GF-D8 (cell line): ENCODE data around the gene DLST.
"Not testable (repeated sequence)": the region's sequence is repeated elsewhere in the genome, so short reads cannot be mapped to it uniquely, and the experiment has no call there.

Experiments used
- DNase-seq: peaks from one replicate; lab custom pipeline; 2025; lab: John Stamatoyannopoulos, UW

The DLST gene

DNA sequence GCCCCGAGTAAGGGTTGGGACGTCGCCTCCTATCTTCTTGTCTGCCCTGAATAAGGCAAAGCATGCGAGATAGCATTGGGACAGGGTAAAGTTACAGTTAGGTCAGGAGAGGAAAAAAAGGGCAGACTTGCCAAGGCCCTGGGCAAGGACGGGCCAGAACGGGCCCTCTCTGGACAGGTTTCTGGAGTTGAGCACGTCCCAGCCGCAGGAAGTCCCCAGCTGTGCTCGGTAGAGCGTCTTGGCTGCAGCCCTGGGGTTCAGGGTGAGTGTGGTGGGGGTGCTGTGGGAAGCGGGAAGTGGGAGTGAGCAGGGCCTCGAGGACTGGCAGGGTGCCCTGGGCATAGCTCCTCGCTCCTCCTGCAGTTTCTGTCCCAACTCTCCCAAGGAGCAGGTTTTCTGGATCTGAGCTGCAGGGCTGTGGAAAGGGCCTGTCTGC lies 35.9 kb downstream of the DLST start:
- no peak for DNase-seq

DNA sequence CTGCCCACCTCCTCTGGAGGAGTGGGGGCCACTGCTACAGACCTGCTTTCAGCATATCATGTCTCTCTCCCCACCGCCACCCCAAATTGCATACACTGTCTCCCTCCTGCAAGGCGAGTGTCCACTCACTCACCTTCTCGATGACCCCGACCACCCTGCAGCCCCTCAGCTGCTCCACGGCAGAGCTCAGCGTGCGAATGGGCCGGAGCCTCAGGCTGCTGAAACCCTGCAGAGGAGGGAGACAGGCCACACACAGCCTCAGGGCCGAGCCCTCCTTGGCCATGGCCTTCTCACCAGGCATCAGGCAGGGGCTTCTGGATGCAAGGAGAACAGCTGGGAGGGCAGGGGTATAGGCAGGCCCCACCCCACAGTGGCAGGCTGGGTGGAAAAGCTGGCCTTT lies 36.7 kb downstream of the DLST start:
- no peak for DNase-seq

DNA sequence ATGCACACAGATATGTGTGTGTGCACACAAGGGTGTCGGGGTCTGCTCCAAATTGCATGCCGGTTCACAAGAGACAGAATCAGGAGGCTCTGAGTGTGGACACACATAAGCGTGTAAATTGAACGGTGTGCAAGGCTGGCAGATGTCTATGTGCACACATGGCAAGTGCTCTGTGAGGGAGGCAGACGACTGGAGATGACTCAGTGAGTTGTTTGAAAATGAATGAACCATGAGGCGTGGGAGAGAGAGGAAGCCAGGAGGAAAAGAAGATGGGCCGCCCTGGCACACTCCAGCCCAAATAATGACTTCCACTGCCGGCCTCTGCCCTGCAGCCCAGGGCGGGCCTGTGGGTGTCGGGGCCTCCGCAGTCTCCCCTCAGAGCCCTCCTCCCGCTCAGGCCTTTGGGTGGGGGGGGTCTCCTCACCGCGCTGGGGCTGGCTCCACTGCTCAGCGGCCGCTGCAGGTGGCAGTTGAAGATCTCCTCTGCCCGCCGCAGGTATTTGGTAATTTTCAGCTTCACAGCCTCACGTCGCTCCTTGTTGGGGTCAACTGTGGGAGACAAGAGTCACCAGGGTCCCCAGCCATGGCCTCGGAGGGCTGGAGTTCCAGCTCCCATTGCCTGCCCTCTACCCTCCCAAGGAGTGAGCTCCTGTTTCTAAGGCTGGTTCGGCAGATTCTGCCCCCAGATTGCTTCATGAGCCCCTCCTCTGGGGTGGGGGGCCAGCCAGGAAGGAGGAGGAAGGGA lies 37.9 kb downstream of the DLST start:
- DNase-seq, result no peak

DNA sequence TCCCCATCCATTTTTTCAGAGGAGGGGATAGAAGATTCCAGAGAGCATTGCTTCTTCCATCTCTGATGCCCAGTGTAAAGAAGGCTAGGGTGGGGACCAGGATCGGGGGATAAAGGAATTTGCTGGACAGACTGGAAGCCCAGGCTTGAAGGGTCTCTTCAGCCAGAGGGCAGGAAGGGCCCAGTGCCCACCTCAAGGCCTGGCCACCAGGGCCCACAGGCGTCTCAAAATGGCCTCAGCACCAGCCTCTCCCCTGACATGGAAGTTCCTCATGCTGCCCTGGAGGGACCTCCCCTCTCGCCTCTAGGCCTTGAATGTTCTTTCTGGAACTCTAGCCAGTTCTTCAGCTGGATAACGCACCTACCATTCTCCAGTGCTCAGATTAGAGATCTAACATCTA lies 38.6 kb downstream of the DLST start:
- DNase-seq, result no peak

DNA sequence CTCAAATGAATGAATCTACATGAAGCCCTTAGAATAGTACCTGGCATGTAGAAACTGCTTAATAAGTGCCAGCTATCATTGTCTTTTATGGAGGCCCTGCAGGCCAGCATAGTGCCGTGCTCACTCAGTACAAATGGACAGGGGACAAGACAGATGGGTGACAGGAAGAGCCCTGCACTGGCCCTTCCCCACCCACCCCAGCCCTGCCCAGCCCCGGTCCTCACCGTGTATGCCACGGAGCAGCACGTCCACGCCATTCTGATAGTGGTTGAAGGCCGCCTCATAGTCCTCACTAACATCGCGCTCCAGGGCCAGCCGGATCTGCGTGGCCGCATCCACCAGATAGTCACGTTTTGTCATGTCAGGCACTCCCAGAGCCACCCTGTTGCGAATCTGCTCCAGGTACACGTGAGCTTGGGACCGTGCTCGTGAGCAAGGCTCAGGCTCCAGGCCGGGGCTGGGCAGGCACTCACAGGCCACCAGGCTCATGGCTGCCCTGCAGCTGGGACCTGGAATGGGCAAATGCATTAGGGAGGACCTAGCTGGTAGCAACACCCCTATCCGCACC lies 39.4 kb downstream of the DLST start:
- DNase-seq, result no peak

DNA sequence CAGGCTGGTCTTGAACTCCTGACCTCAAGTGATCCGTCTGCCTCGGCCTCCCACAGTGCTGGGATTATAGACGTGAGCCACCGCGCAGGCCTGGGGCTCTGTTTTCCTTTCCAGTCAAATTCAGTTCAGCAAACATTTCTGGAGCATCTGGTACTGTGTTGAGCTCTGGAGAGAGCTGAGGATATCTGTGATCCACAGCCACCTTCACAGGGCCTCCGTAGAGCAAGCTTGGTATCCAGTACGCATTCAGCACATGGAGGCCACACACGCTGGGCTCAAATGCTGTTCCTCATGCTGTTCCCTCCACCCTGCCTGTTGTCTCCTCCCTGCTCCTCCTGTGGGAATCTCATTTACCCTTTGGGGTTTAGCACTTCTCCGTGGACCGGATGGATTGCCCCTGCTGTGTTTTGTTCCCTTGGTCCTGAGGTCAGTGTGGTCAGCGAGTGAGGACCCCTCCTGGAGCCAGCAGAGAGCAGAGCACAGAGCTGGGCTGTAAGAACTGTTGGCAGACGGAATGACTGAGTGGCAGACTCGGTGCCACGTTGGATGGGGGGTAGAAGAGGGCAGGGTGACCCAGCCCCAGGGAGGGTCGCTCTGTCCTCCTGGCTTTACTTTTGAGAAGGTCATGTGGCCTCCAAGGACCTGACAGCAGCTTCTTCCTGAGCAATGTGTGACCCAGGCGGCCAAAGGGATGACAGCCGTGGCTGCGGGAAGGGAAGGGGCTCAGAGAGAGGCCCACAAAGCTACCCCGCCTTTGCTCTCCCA lies 40.5 kb downstream of the DLST start:
- no peak for DNase-seq

DNA sequence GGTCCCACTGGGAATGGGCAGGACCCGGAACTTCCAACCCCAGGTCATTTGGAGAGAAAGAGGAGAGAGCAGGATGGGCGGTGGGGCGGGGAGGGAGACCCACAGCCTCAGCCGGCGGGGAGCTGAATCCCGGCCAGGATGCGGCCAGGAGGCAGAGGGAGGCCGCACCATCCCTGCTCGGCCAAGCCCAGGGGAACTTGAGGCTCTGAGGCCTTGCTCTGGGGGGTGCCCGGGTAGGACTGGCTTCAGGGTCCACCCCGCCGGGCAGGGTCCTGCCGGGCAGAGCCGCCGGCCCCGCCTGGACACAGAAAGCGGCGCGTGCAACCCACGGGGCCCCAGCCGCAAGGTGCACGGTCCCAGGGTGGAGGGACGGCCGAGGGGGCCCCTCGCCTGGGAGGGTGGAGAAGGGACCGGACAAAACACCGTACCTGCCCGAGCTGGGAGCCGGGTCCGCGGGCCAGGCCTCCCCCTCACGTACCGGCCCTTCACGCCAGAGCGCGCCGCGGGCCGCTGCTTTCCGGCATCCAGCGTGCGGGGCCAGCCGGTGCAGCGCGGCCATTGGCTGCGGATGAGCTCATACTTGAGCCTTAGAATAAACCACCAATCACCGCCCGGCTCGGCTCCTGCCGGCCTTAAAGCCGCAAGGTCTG lies 41.2 kb downstream of the DLST start, which contains the start of gene RPS6KL1:
Gene RPS6KL1, minus strand, starts transcription at position 509 of the 650 bp plus-strand sequence. CDS start 1,719 bp downstream, outside the sequence.
- DNase-seq, result no peak

DNA sequence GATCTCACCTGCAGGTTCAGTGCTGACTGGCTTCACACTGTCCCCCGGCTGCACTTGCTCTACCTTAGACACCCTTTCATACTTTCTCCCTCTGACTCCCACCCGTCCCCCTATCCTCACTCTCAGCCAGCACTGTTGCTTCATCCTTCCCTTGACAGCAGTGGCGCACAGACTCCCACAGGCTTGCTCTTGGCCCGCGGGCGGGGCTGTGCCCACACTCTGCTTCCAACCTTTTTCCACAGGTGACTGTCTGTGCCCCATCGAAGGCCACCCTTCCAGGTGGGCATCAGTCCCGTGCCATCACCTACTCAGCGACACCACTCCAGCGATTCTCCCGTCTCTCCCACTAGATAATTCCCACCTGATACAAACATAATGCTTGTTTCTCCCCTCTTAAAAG lies 42.3 kb downstream of the DLST start:
- no peak for DNase-seq

DNA sequence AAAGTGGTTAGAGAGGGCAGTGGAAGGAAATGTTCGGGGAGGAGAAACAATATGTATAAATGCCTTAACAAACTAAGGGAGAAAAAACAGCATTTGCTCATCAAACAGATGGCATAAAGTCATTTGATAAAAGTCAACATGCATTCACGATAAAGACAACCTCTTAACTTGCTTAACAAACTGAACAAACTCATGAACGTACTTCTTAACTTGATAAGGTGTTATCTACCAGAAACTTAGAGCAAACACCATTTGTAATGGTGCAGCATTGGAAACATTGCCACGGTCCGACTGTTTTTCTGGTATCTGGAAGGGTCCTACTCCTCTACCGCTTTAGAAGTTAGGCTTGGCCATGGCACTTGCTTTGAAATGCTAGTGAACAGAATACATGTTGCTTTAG lies 45.5 kb downstream of the DLST start:
- DNase-seq, result no peak

DNA sequence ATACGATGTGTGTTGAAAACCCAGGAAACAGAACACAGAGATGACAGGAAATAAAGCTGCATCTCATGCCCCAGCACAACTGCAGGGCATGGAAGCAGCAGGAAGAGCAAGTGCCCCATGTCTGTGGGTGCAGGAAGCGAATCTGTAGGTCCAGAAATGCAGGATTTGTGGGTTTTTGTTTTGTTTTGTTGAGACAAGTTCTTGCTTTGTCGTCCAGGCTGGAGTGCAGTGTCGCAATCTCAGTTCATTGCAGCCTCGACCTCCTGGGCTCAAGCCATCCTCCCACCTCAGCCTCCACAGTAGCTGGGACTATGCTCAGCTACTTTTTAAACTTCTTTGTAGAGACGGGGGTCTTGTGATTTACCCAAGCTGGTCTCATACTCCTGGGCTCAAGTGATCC lies 47.5 kb downstream of the DLST start:
- no peak for DNase-seq

DNA sequence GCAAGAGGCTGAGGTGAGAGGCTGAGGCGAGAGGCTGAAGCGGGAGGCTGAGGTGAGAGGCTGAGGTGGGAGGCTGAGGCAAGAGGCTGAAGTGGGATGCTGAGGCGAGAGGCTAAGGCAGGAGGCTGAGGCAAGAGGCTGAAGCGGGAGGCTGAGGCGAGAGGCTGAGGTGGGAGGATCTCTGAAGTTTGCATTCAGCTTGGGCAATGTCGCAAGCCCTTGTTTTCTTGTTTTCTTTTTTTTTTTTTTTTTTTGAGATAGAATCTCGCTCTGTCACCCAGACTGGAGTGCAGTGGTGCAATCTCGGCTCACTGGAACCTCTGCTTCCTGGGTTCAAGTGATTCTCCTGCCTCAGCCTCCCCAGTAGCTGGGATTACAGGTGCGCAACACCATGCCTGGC lies 50.0 kb downstream of the DLST start:
- not testable (repeated sequence) for DNase-seq

DNA sequence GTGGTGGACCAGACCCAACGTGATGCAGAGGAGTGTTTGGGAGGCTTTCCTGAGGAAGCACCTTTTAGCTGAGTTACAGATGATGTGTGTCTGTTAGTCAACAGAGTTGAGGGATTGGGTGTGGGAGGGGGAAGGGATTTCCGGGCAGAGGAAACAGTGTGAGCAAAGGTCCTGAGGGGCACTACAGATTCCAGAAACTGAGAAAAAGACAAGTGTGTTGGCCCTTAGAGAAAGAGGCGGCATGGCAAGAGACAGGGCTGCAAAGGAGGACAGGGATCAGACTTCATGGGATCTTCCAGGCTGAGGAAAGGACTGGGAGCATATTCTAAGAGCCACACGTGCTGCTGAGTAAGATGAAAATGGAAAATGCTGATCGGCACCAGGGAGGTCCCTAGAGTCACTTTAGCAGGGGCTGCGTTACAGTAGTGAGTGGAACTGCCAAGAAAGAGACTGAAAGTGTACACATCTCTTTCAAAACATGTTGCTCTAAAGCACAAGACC lies 50.7 kb downstream of the DLST start:
- DNase-seq, result no peak

DNA sequence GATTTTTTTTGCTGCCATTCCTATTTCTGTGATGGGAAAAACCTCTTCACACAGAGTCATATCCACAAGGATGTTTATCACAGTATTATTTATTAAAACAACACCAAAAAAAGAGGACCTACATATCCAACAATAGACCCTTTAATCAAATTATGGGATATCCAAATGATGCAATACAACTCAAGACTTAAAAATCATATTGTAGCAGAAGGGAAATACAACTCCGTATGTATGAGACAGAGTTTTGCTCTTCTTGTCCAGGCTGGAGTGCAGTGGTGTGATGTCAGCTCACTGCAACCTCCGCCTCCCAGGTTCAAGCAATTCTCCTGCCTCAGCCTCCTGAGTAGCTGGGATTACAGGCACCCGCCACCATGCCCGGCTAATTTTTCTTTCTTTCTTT lies 51.2 kb downstream of the DLST start:
- DNase-seq, result not testable (repeated sequence)

DNA sequence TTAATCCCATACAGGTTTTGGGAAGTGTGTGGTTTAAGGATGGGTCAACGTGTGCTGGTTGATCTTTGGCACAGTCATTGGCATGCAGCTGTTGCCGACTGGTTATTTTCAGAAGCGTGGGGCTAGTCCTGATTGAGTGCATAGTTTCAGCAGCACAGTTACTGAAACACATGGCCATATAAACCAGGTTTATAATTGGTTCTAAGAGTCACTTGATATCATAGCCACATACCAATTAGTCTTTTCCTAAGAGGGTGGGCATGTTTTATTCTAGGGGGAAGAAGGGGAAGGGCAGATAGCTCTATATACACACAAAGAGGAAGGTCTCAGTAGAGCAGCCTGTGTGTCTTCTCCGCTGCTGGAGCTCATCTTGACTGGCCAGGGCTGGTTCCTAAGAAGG lies 52.3 kb downstream of the DLST start:
- DNase-seq, result no peak

DNA sequence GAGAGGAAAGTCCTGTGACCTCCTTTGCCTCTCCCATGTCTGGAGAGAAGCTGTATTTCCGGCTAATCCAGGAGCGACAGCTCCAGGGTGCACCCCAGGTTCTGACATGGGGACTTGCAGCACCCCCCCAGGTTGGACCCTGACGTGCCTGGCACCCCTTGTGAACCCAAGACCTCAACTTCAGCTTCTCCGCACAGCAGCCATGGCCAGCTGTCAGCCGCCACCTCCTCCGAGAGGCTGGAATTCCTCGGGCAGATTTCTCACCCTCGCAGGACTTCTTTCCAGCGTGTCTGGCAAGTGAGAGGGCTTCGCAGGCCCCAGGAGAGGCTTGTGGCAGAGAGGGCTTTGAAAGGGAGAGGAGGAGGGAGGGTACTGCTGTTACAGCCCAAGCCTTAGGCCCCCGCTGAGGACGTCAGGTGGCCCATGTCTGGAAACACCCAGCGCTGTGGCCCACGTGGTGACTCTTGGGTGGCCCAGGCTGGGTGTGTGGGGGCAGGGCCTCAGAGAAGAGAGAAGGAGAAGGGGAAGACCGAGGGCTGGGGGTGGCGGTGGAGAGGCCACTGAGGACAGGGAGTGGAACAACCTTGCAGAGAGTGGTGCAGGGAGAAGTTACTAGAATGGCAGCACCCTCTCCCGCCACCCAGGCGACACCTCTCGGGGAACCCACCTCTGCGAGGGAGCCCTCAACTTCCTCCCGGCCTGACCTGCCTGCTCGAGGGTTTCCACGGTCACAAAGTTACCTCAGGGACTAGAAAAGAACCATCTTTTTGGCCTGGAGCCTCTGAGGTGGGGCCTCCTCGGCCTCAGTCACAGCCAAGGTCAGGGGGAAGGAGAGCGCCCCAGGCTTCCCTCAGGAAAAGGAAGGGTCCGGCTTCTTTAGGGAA lies 53.0 kb downstream of the DLST start:
- no peak for DNase-seq

DNA sequence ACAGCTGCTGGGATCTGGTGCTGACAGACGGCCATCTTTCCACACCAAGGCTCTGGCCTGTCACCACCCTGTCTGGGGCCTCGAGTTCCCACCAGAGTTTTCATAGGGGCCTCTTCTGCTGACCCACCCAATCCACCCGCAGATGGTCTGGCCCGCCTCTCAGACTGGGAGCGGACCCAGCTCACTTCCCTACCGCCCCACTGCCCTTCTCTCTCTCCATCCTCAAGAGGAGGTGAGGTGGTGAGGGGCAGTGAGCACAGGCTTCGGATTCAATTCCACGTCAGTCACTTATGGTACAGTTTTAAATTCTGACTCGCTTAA lies 53.6 kb downstream of the DLST start:
- no peak for DNase-seq

DNA sequence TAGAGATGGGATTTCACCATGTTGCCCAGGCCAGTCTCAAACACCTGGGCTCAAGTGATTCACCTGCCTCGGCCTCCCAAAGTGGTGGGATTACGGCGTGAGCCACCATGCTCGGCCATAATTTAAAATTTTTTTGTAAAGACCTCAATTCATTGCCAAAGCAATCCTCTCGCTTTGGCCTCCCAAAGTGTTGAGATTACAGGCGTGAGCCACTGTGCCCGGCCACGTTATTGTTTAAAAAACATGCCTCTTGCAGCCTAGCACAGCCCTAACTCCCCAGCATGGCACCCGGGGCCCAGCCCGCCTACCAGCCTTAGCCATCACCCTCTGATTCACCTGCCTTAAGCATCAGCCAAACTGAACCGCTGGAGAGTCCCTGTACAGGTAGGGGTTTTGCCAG lies 54.4 kb downstream of the DLST start:
- no peak for DNase-seq

DNA sequence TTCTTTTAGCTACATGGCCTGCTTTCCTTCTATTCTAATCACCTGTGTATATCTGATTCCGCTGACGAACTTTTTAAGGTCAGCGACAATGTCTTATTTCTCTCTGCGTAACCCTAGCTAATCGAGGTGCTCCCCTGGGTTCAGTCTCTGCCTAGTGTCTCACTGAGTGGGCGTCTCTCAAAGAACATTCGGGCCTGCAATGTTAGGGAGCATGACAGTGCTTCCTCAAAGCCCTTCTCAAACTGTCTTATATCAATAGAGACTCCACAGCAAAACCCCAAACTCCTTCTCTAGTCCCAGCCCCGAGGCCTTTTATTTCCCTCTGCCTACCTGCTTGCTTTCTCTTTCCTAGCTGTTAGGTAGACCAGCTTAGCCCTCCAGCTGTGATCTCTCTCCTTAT lies 55.0 kb downstream of the DLST start:
- DNase-seq, result no peak

DNA sequence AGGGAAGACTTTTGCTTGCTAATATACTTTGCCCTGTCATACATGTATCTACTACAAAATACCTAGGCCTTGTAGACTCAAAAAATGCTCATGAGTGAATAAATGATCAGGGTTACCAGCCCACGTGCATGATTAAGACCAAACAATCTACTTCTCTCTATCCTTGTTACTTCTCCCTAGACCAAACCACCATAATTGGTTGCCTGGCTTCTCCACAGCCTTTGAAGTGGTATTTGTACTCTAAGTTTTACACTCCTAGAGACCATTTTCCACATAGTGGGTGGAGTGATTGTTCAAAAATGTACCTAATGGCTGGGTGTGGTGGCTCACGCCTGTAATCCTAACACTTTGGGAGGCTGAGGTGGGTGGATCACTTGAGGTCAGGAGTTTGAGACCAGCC lies 55.5 kb downstream of the DLST start:
- no peak for DNase-seq

DNA sequence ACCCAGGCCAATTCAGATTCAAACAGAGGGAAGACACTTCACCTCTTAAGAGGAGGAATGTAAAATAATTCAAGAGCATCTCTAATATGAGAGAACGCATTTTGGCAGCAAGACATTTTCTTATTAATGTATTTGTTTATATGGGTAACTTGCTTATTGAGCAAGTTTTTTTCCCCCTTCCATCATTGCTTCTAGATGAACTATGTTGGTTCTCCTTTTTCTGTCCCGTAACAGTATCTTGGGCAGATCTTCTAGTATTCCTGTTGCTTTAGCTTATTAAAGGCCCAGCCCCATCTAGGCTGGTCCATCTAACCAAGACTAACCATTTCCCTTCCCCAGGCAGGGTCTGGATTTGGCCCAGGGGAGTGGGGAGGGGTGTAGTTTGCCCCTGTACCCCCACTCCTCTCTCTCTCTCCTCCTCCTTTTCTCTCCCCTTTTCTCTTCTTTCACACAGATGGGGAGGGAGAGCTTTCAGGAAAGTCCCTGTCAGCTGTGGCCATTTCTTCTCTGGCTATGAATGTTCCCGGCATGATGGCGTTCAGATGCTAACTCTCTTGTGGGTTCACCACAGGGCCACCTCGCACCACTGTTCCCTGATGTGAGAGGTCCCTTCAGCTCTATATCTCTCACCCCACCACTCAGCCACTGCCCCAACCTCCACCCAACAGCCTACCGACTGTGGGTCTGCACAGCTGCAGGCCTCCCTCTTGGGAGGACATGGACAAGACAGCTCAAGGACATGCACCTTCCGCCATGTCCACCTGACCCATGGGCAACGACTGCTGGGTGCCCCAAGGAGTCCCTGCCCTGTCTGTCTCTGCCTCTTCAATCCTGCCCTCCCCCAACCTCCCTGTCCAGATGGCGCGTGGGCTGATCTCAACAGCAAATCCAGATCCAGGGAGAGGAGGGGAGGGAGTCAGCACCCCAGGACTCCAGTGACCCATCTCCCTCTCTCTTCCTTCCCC lies 57.1 kb downstream of the DLST start:
- DNase-seq, result no peak
